SK-N-SH treated with all-trans-retinoic acid at 6 μM for 48 hours (cell line): Measurements from ENCODE around the gene TMSB15A.

ENCODE experiments used
- GLIS3 ChIP-seq: fragments of 250-450 bp; sonication (Bioruptor Pico); IDR thresholded peaks from 2 replicates; pipeline ENCODE4 v1.5.0; 2020; ENCODE audit warnings: mild to moderate bottlenecking, moderate library complexity
- OSR1 ChIP-seq: fragments of 250-450 bp; sonication (Bioruptor Pico); IDR thresholded peaks from 2 replicates; pipeline ENCODE4 v1.8.0; 2022; ENCODE audit warnings: moderate library complexity, mild to moderate bottlenecking, inconsistent platforms
- RARB ChIP-seq: fragments of 250-450 bp; sonication (Bioruptor Pico); IDR thresholded peaks from 2 replicates; pipeline ENCODE4 v1.8.0; 2021; ENCODE audit warnings: mild to moderate bottlenecking, moderate library complexity
- TOX ChIP-seq: fragments of 250-450 bp; sonication (Bioruptor Pico); IDR thresholded peaks from 2 replicates; pipeline ENCODE4 v1.8.0; 2021; ENCODE audit warnings: mild to moderate bottlenecking, moderate library complexity, borderline replicate concordance
- ZC3H10 ChIP-seq: fragments of 250-450 bp; sonication (Bioruptor Pico); IDR thresholded peaks from 2 replicates; pipeline ENCODE4 v1.5.1; 2021; ENCODE audit warnings: mild to moderate bottlenecking, moderate library complexity
- ZFP3 ChIP-seq: fragments of 250-450 bp; sonication (Bioruptor Pico); IDR thresholded peaks from 2 replicates; pipeline ENCODE4 v1.5.0; 2020; ENCODE audit warnings: mild to moderate bottlenecking, moderate library complexity
- TF ChIP-seq, protein P1 (sequence below): fragments of 250-450 bp; sonication (Bioruptor Pico); IDR thresholded peaks from 2 replicates; pipeline ENCODE4 v1.5.1; 2020; ENCODE audit warnings: low read depth, mild to moderate bottlenecking, moderate library complexity

DNA sequence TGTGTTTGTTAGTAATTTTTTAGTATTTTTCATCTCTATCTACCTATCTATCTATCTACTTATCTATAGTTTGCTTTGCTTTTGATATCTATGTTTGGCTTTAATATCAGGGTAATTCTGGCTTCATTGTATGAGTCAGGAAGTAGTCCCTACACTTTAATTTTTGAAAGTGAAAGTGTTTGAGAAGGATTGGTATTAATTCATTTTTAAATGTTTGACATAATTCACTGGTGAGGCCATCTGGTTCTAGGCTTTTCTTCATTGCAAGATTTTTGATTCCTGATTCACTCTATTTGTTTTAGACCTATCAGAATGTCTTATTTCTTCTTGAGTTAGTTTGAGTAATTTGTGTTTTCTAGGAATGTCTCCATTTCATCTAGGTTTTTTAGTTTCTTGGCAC, 24.8 kb downstream of the TMSB15A start:
- TF ChIP-seq OSR1 (CRISPR knock-in tag) = no peak
- no peak for TF ChIP-seq GLIS3 (CRISPR knock-in tag)
- TF ChIP-seq ZFP3 (CRISPR knock-in tag) = no peak
- TF ChIP-seq RARB (CRISPR knock-in tag) = no peak
- TF ChIP-seq, protein P1, sequence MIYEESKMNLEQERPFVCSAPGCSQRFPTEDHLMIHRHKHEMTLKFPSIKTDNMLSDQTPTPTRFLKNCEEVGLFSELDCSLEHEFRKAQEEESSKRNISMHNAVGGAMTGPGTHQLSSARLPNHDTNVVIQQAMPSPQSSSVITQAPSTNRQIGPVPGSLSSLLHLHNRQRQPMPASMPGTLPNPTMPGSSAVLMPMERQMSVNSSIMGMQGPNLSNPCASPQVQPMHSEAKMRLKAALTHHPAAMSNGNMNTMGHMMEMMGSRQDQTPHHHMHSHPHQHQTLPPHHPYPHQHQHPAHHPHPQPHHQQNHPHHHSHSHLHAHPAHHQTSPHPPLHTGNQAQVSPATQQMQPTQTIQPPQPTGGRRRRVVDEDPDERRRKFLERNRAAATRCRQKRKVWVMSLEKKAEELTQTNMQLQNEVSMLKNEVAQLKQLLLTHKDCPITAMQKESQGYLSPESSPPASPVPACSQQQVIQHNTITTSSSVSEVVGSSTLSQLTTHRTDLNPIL (CRISPR knock-in tag) = no peak
- TF ChIP-seq TOX (CRISPR knock-in tag) = no peak
- no peak for TF ChIP-seq ZC3H10 (CRISPR knock-in tag)
